ENCODE data around the gene RPS15. TPM values are rescaled to one million over a fixed set of nuclear protein-coding genes. Genes with fewer than 3 reads are reported as not detected.

Gene RPS15
- 100 to 1,000 TPM; 296 to 408 TPM for total RNA-seq
- polyA plus RNA-seq, result 100 to 1,000 TPM; 420 to 954 TPM

GRCh38 chr19:1438035-1438932 lies at the start of gene RPS15:
RPS15 (plus strand) TSS chr19:1438396; CDS start chr19:1438426, 30 bp downstream.
- peaks cover 11 to 42% (median 21%) of the 10 kb centered on the region in 4 donors for H3K36me3 ChIP-seq (ENCODE audit: control insufficient read depth in 4 of 4, insufficient read depth in 3 of 4, low read depth in 1 of 4, low read length in 3 of 4)
- peak within 1 kb of the TSS; percentile 60 to 96 (median 86) for H3K4me3 ChIP-seq (ENCODE audit: low read depth in 1 of 3, low read length in 3 of 3)
- under 1% methylated on average over 100 of the region's 100 CpGs for WGBS
- TF ChIP-seq NR2F2 (IDR thresholded peaks at IDR 0.05) (peak; percentile 13), SP1 (IDR thresholded peaks at IDR 0.05) (peak; percentile 85), ZBTB33 (IDR thresholded peaks at IDR 0.05) (peak; percentile 99), HNF4G (IDR thresholded peaks at IDR 0.05) (peak; percentile 61), FOXA2 (IDR thresholded peaks at IDR 0.05) (no peak), CTCF (IDR thresholded peaks at IDR 0.05; ENCODE audit: low read depth, low read length, missing input control) (peak; percentile 92), EGR1 (IDR thresholded peaks at IDR 0.05; ENCODE audit: low read depth in 2 of 2) (peak; percentile 47 to 71), ATF3 (IDR thresholded peaks at IDR 0.05) (no peak), HNF4A (conservative IDR thresholded peaks at IDR 0.05) (peak; percentile 74 to 83), RAD21 (IDR thresholded peaks at IDR 0.05) (peak; percentile 66 to 82), GABPA (IDR thresholded peaks at IDR 0.05 in 1 of 2, conservative IDR thresholded peaks at IDR 0.05 in 1 of 2) (peak in 1 of 2 donors; percentile 93), JUND (IDR thresholded peaks at IDR 0.05) (no peak), MAX (IDR thresholded peaks at IDR 0.05) (peak; percentile 63), FOXA1 (IDR thresholded peaks at IDR 0.05) (peak; percentile 35), RXRA (IDR thresholded peaks at IDR 0.05) (peak in 1 of 2 donors; percentile 75), TAF1 (conservative IDR thresholded peaks at IDR 0.05) (peak; percentile 89), YY1 (IDR thresholded peaks at IDR 0.05) (peak; percentile 96), REST (IDR thresholded peaks at IDR 0.05) (peak; percentile 91)
- peak within 1 kb of the TSS; percentile 57 to 88 for H3K27ac ChIP-seq (ENCODE audit: low read depth in 1 of 2, low read length in 2 of 2)
- H3K27me3 ChIP-seq (ENCODE audit: control insufficient read depth in 4 of 4, insufficient read depth in 4 of 4, low read length in 3 of 4), result no peaks in the 10 kb centered on the region
- DNase-seq (ENCODE audit: low spot score), result peak; percentile 96
- no peaks in the 10 kb centered on the region for H3K9me3 ChIP-seq (ENCODE audit: control insufficient read depth in 4 of 4, low read length in 3 of 4)
- peaks cover 7 to 18% (median 12%) of the 10 kb centered on the region in 4 donors for H3K4me1 ChIP-seq (ENCODE audit: control insufficient read depth in 4 of 4, insufficient read depth in 4 of 4, low read length in 3 of 4)
- peak within 1 kb of the TSS; percentile 87 to 91 for H3K9ac ChIP-seq (ENCODE audit: low read depth in 1 of 2, low read length in 2 of 2)
